ENCODE results near the gene CHIC2.

DNA sequence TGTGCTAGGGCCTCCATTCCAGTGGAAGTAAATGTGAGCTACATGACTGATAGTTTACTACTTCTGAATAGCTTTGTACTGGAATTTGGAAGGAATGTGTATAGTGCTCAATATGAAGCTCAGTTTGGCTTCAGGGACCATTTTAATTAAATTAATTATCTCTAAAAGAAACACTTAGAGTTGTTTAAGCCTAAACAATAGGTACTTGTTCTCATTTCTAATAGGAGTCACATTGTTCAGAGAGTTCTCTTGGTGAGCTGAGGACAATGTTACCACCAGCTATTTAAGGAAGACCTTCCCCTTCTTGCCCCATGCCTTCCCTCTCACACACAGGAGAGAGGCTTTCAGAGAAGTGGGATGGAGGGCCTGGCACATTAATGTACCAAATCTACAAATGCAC, 78.3 kb downstream of the CHIC2 start:
- TF ChIP-seq CTCF (IDR thresholded peaks at IDR 0.05; ENCODE audit: poor library complexity, severe bottlenecking): no peak
- no peak for TF ChIP-seq EP300 (conservative IDR thresholded peaks at IDR 0.05; ENCODE audit: poor library complexity, severe bottlenecking)
- TF ChIP-seq SMC3 (conservative IDR thresholded peaks at IDR 0.05; ENCODE audit: poor library complexity): no peak
- TF ChIP-seq EZH2 (IDR thresholded peaks at IDR 0.05; ENCODE audit: borderline replicate concordance, insufficient read depth, low read length, poor library complexity, severe bottlenecking): no peak
- no peak for TF ChIP-seq RAD21 (conservative IDR thresholded peaks at IDR 0.05)
- TF ChIP-seq TAF1 (IDR thresholded peaks at IDR 0.05; ENCODE audit: low read depth): no peak
- TF ChIP-seq POLR2AphosphoS5 (IDR thresholded peaks at IDR 0.05): no peak
- no peak for TF ChIP-seq MXI1 (conservative IDR thresholded peaks at IDR 0.05; ENCODE audit: poor library complexity, severe bottlenecking)
- no peak for TF ChIP-seq REST (IDR thresholded peaks at IDR 0.05; ENCODE audit: borderline replicate concordance)
